22Rv1 (cell line): Measurements from ENCODE around the gene LINC00237.

Experiments
- CTCF ChIP-seq: fragments of 450-650 bp; IDR thresholded peaks from 2 replicates; pipeline ENCODE4 v1.5.1; 2017; ENCODE audit warnings: mild to moderate bottlenecking
- ZFX ChIP-seq: fragments of 450-650 bp; IDR thresholded peaks from 2 replicates; pipeline ENCODE4 v1.6.1; 2017; ENCODE audit warnings: antibody characterized with exemption, borderline replicate concordance

- no peak for TF ChIP-seq CTCF
- TF ChIP-seq ZFX = no peak
Measured at GRCh38 chr20:21064924-21065323, 41.2 kb downstream of the LINC00237 start.
